K562 (cell line): ENCODE results near the gene LRRK1. TPM values are rescaled to one million over a fixed set of nuclear protein-coding genes. Genes with fewer than 3 reads are reported as not detected.

Experiments used
- MEIS2 ChIP-seq: fragments of 450-650 bp; IDR thresholded peaks from 2 replicates; pipeline ENCODE4 v1.6.1; 2014; ENCODE audit warnings: mild to moderate bottlenecking; ENCODE audit not compliant: partially characterized antibody
- polyA plus RNA-seq, 8 experiments: library from polyadenylated mRNA; depleted of rRNA in 4 of 8; stranded (reverse) in 5 of 8; unstranded in 3 of 8; fragments of >200 nt; fragmentation: Nextera tagmentation in 2 of 8; fragmentation: Illumina TruSeq in 1 of 8; extraction: Ambion mirVana in 2 of 8; extraction: Trizol in 1 of 8; gene quantifications; 2 replicates each; pipeline versions ENCODE4 v1.2.1 to v1.2.3, GENCODE V29; 2011 to 2014; ENCODE audit warnings: inconsistent platforms in 1 of 8, missing spikeins in 1 of 8
- total RNA-seq, 7 experiments: library from RNA; depleted of rRNA in 6 of 7; stranded (reverse); fragments of >200 nt in 6 of 7; fragmentation: Illumina TruSeq in 2 of 7; extraction: Trizol in 2 of 7; gene quantifications; 2 replicates each; pipeline versions ENCODE4 v1.2.1 to v1.2.3, GENCODE V29; 2011 to 2021; ENCODE audit warnings: low replicate concordance in 1 of 7
- TF ChIP-seq, protein P1 (sequence below): fragments of 450-650 bp; IDR thresholded peaks from 2 replicates; pipeline ENCODE4 v1.6.1; 2016; ENCODE audit warnings: mild to moderate bottlenecking, moderate library complexity
- TF ChIP-seq, protein P2 (sequence below), 2 experiments: fragments of 450-650 bp in 1 of 2; IDR thresholded peaks; 2 replicates each; pipeline ENCODE4 v1.6.1; 2011 to 2017; ENCODE audit warnings: low read depth in 2 of 2, antibody characterized with exemption in 1 of 2, borderline replicate concordance in 1 of 2, low read length in 1 of 2, mild to moderate bottlenecking in 1 of 2, mixed read lengths in 1 of 2; ENCODE audit not compliant: control insufficient read depth in 1 of 2
- TF ChIP-seq, protein P3 (sequence below): IDR thresholded peaks from 2 replicates; pipeline ENCODE4 v1.6.1; 2012; ENCODE audit warnings: low read depth, low read length, improper control_type of control experiment, borderline replicate concordance

Gene LRRK1
- total and polyA plus RNA-seq, 9 of the 15 experiments (the other 6 are each of a cell fraction or from before 2014, with no cell fraction given), result 0.01 to 1.5 (median 0.11) TPM

DNA sequence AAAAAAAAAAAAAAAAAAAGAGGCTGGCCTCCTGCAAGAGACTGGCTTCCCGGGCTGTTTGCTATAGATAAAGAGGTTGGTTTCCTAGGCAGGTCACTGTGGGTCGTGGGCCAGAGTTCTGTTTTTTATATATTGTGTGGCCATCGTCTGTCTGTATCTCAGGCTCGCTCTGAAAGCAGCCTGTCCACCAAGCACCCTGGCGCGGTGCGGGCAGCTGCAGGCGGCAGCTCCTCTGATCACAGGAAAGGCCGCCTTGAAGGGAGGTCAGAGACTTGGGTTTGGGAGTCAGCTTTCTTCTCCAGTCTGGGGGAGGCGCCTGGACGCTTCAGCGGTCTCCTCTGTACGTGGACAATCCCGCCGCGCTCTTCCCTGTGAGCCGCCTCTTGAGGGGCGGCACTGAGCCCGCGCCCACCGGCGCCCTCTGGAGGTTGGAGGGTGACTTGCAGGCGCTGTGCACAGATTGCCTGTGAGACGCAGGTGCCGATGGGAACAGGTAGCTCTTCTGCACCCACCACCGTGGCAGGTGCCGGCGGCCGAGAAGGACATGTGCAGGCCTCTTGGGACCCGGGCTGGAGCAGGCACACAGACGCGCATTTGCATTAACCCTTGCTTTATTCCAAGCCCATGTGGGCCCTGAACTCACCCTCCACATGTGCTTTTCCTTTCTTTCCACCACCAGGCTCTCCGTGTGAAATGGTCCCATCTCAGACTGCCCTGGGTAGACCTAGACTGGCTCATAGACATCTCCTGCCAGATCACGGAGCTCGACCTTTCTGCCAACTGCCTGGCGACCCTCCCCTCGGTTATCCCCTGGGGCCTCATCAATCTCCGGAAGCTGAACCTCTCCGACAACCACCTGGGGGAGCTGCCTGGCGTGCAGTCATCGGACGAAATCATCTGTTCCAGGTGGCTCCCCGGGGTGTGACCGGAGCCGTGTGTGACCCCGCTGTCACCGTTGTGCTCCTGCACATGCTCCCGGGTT, 89.3 kb downstream of the LRRK1 start (continued):
- TF ChIP-seq, protein P1, sequence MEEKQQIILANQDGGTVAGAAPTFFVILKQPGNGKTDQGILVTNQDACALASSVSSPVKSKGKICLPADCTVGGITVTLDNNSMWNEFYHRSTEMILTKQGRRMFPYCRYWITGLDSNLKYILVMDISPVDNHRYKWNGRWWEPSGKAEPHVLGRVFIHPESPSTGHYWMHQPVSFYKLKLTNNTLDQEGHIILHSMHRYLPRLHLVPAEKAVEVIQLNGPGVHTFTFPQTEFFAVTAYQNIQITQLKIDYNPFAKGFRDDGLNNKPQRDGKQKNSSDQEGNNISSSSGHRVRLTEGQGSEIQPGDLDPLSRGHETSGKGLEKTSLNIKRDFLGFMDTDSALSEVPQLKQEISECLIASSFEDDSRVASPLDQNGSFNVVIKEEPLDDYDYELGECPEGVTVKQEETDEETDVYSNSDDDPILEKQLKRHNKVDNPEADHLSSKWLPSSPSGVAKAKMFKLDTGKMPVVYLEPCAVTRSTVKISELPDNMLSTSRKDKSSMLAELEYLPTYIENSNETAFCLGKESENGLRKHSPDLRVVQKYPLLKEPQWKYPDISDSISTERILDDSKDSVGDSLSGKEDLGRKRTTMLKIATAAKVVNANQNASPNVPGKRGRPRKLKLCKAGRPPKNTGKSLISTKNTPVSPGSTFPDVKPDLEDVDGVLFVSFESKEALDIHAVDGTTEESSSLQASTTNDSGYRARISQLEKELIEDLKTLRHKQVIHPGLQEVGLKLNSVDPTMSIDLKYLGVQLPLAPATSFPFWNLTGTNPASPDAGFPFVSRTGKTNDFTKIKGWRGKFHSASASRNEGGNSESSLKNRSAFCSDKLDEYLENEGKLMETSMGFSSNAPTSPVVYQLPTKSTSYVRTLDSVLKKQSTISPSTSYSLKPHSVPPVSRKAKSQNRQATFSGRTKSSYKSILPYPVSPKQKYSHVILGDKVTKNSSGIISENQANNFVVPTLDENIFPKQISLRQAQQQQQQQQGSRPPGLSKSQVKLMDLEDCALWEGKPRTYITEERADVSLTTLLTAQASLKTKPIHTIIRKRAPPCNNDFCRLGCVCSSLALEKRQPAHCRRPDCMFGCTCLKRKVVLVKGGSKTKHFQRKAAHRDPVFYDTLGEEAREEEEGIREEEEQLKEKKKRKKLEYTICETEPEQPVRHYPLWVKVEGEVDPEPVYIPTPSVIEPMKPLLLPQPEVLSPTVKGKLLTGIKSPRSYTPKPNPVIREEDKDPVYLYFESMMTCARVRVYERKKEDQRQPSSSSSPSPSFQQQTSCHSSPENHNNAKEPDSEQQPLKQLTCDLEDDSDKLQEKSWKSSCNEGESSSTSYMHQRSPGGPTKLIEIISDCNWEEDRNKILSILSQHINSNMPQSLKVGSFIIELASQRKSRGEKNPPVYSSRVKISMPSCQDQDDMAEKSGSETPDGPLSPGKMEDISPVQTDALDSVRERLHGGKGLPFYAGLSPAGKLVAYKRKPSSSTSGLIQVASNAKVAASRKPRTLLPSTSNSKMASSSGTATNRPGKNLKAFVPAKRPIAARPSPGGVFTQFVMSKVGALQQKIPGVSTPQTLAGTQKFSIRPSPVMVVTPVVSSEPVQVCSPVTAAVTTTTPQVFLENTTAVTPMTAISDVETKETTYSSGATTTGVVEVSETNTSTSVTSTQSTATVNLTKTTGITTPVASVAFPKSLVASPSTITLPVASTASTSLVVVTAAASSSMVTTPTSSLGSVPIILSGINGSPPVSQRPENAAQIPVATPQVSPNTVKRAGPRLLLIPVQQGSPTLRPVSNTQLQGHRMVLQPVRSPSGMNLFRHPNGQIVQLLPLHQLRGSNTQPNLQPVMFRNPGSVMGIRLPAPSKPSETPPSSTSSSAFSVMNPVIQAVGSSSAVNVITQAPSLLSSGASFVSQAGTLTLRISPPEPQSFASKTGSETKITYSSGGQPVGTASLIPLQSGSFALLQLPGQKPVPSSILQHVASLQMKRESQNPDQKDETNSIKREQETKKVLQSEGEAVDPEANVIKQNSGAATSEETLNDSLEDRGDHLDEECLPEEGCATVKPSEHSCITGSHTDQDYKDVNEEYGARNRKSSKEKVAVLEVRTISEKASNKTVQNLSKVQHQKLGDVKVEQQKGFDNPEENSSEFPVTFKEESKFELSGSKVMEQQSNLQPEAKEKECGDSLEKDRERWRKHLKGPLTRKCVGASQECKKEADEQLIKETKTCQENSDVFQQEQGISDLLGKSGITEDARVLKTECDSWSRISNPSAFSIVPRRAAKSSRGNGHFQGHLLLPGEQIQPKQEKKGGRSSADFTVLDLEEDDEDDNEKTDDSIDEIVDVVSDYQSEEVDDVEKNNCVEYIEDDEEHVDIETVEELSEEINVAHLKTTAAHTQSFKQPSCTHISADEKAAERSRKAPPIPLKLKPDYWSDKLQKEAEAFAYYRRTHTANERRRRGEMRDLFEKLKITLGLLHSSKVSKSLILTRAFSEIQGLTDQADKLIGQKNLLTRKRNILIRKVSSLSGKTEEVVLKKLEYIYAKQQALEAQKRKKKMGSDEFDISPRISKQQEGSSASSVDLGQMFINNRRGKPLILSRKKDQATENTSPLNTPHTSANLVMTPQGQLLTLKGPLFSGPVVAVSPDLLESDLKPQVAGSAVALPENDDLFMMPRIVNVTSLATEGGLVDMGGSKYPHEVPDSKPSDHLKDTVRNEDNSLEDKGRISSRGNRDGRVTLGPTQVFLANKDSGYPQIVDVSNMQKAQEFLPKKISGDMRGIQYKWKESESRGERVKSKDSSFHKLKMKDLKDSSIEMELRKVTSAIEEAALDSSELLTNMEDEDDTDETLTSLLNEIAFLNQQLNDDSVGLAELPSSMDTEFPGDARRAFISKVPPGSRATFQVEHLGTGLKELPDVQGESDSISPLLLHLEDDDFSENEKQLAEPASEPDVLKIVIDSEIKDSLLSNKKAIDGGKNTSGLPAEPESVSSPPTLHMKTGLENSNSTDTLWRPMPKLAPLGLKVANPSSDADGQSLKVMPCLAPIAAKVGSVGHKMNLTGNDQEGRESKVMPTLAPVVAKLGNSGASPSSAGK, result peak; percentile 37; the same call in 1 of the 2 replicates
- TF ChIP-seq, protein P2, sequence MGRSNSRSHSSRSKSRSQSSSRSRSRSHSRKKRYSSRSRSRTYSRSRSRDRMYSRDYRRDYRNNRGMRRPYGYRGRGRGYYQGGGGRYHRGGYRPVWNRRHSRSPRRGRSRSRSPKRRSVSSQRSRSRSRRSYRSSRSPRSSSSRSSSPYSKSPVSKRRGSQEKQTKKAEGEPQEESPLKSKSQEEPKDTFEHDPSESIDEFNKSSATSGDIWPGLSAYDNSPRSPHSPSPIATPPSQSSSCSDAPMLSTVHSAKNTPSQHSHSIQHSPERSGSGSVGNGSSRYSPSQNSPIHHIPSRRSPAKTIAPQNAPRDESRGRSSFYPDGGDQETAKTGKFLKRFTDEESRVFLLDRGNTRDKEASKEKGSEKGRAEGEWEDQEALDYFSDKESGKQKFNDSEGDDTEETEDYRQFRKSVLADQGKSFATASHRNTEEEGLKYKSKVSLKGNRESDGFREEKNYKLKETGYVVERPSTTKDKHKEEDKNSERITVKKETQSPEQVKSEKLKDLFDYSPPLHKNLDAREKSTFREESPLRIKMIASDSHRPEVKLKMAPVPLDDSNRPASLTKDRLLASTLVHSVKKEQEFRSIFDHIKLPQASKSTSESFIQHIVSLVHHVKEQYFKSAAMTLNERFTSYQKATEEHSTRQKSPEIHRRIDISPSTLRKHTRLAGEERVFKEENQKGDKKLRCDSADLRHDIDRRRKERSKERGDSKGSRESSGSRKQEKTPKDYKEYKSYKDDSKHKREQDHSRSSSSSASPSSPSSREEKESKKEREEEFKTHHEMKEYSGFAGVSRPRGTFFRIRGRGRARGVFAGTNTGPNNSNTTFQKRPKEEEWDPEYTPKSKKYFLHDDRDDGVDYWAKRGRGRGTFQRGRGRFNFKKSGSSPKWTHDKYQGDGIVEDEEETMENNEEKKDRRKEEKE (IDR thresholded peaks at IDR 0.05; ENCODE audit: borderline replicate concordance in 1 of 2, control insufficient read depth in 1 of 2, low read depth in 2 of 2, low read length in 1 of 2), result no peak
- TF ChIP-seq MEIS2, result no peak
- TF ChIP-seq, protein P3, sequence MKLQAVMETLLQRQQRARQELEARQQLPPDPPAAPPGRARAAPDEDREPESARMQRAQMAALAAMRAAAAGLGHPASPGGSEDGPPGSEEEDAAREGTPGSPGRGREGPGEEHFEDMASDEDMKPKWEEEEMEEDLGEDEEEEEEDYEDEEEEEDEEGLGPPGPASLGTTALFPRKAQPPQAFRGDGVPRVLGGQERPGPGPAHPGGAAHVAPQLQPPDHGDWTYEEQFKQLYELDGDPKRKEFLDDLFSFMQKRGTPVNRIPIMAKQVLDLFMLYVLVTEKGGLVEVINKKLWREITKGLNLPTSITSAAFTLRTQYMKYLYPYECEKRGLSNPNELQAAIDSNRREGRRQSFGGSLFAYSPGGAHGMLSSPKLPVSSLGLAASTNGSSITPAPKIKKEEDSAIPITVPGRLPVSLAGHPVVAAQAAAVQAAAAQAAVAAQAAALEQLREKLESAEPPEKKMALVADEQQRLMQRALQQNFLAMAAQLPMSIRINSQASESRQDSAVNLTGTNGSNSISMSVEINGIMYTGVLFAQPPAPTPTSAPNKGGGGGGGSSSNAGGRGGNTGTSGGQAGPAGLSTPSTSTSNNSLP, result no peak
